GOT3 (cell line): ENCODE results near the gene GLT1D1.

Source experiments
- DNase-seq: peaks from one replicate; lab custom pipeline; 2025; ENCODE audit warnings: mixed read lengths; lab: John Stamatoyannopoulos, UW

The GLT1D1 gene

GRCh38 chr12:128914908-128915563, 61.8 kb downstream of the GLT1D1 start:
- DNase-seq = no peak

GRCh38 chr12:128916425-128916824, 63.1 kb downstream of the GLT1D1 start:
- DNase-seq = no peak

GRCh38 chr12:128918481-128919260, 65.4 kb downstream of the GLT1D1 start:
- no peak for DNase-seq

- DNase-seq = no peak
Measured at GRCh38 chr12:128920468-128920867, 67.2 kb downstream of the GLT1D1 start.

GRCh38 chr12:128928361-128928760, 75.1 kb downstream of the GLT1D1 start:
- DNase-seq = no peak

- DNase-seq = no peak
Measured at GRCh38 chr12:128929057-128929456, 75.8 kb downstream of the GLT1D1 start.

- DNase-seq = no peak
Measured at GRCh38 chr12:128930606-128931005, 77.3 kb downstream of the GLT1D1 start.

GRCh38 chr12:128932521-128932920, 79.2 kb downstream of the GLT1D1 start:
- DNase-seq = no peak

- no peak for DNase-seq
Measured at GRCh38 chr12:128933039-128933438, 79.8 kb downstream of the GLT1D1 start.

- DNase-seq = no peak
Measured at GRCh38 chr12:128933926-128934325, 80.6 kb downstream of the GLT1D1 start.

- no peak for DNase-seq
Measured at GRCh38 chr12:128938886-128939285, 85.6 kb downstream of the GLT1D1 start.

GRCh38 chr12:128940090-128940888, 87.0 kb downstream of the GLT1D1 start:
- no peak for DNase-seq

- no peak for DNase-seq
Measured at GRCh38 chr12:128940974-128941373, 87.7 kb downstream of the GLT1D1 start.

GRCh38 chr12:128942960-128943477, 89.7 kb downstream of the GLT1D1 start:
- DNase-seq = no peak

GRCh38 chr12:128944956-128945355, 91.7 kb downstream of the GLT1D1 start:
- DNase-seq = no peak

GRCh38 chr12:128947209-128947608, 93.9 kb downstream of the GLT1D1 start:
- no peak for DNase-seq

- no peak for DNase-seq
Measured at GRCh38 chr12:128949086-128949485, 95.8 kb downstream of the GLT1D1 start.

- no peak for DNase-seq
Measured at GRCh38 chr12:128951448-128951847, 98.2 kb downstream of the GLT1D1 start.

GRCh38 chr12:128956755-128957154, 103.5 kb downstream of the GLT1D1 start:
- no peak for DNase-seq

GRCh38 chr12:128959901-128960300, 106.6 kb downstream of the GLT1D1 start:
- no peak for DNase-seq

GRCh38 chr12:128961308-128961902, 108.1 kb downstream of the GLT1D1 start:
- DNase-seq = no peak

GRCh38 chr12:128961957-128962356, 108.7 kb downstream of the GLT1D1 start:
- no peak for DNase-seq
